ENCODE results near the gene GPSM3.

The GPSM3 gene

GRCh38 chr6:32167154-32167760 is 25.2 kb downstream of the GPSM3 start:
- DNase-seq (no peak), ATAC-seq (ENCODE audit: insufficient read depth, low read depth) (no peak)
- no peak overlapping the region for H3K4me2 ChIP-seq (ENCODE audit: insufficient read depth, low read length)
- no peaks in the 10 kb centered on the region for H3K9me3 ChIP-seq (ENCODE audit: insufficient read depth, low read length, severe bottlenecking)
- no peak overlapping the region for H3K27ac ChIP-seq (ENCODE audit: low read length)
- peaks cover 61% of the 10 kb centered on the region for H3K36me3 ChIP-seq (ENCODE audit: insufficient read depth, low read length)
- H3K9ac ChIP-seq (ENCODE audit: low read depth, low read length), result no peak overlapping the region
- no peaks in the 10 kb centered on the region for H3K27me3 ChIP-seq (ENCODE audit: insufficient read depth, low read length, poor library complexity)
- H3K79me2 ChIP-seq (ENCODE audit: insufficient read depth, low read length), result no peaks in the 10 kb centered on the region
- H4K20me1 ChIP-seq (ENCODE audit: insufficient read depth, low read length), result no peaks in the 10 kb centered on the region
- no peak for TF ChIP-seq EZH2 (IDR thresholded peaks at IDR 0.05; ENCODE audit: borderline replicate concordance, low read depth, low read length, severe bottlenecking)
- no peak for TF ChIP-seq CTCF (IDR thresholded peaks at IDR 0.05; ENCODE audit: borderline replicate concordance, extremely low read depth, low read length, poor library complexity, severe bottlenecking)
- no peaks in the 10 kb centered on the region for H3K4me1 ChIP-seq (ENCODE audit: insufficient read depth, low read length)
- no peak overlapping the region for H3K4me3 ChIP-seq (ENCODE audit: low read depth in 1 of 2, low read length in 2 of 2)
- no peak overlapping the region for H2AFZ ChIP-seq (ENCODE audit: low read depth, low read length)

GRCh38 chr6:32166411-32167061 is 25.9 kb downstream of the GPSM3 start:
- H3K4me1 ChIP-seq (ENCODE audit: insufficient read depth, low read length), result no peaks in the 10 kb centered on the region
- no peak; the same call in 2 of the 3 replicates for ATAC-seq (ENCODE audit: insufficient read depth, low read depth)
- DNase-seq, result peak; percentile 24
- H3K79me2 ChIP-seq (ENCODE audit: insufficient read depth, low read length), result no peaks in the 10 kb centered on the region
- peaks cover 61% of the 10 kb centered on the region for H3K36me3 ChIP-seq (ENCODE audit: insufficient read depth, low read length)
- H3K4me2 ChIP-seq (ENCODE audit: insufficient read depth, low read length), result no peak overlapping the region
- H3K27ac ChIP-seq (ENCODE audit: low read length), result no peak overlapping the region; the same call in 1 of the 2 replicates
- H2AFZ ChIP-seq (ENCODE audit: low read depth, low read length), result no peak overlapping the region
- no peaks in the 10 kb centered on the region for H3K27me3 ChIP-seq (ENCODE audit: insufficient read depth, low read length, poor library complexity)
- H3K9ac ChIP-seq (ENCODE audit: low read depth, low read length), result no peak overlapping the region
- no peaks in the 10 kb centered on the region for H3K9me3 ChIP-seq (ENCODE audit: insufficient read depth, low read length, severe bottlenecking)
- no peak overlapping the region for H3K4me3 ChIP-seq (ENCODE audit: low read depth in 1 of 2, low read length in 2 of 2)
- H4K20me1 ChIP-seq (ENCODE audit: insufficient read depth, low read length), result no peaks in the 10 kb centered on the region
- TF ChIP-seq EZH2 (IDR thresholded peaks at IDR 0.05; ENCODE audit: borderline replicate concordance, low read depth, low read length, severe bottlenecking), result no peak
- no peak for TF ChIP-seq CTCF (IDR thresholded peaks at IDR 0.05; ENCODE audit: borderline replicate concordance, extremely low read depth, low read length, poor library complexity, severe bottlenecking)

- Histone ChIP-seq H4K20me1 (ENCODE audit: insufficient read depth, low read length) (no peaks in the 10 kb centered on the region), H3K79me2 (ENCODE audit: insufficient read depth, low read length) (no peaks in the 10 kb centered on the region), H3K36me3 (ENCODE audit: insufficient read depth, low read length) (peaks cover 43% of the 10 kb centered on the region), H3K4me2 (ENCODE audit: insufficient read depth, low read length) (no peak within 1 kb of the TSS), H3K4me1 (ENCODE audit: insufficient read depth, low read length) (no peaks in the 10 kb centered on the region), H3K9me3 (ENCODE audit: insufficient read depth, low read length, severe bottlenecking) (no peaks in the 10 kb centered on the region), H3K27me3 (ENCODE audit: insufficient read depth, low read length, poor library complexity) (no peaks in the 10 kb centered on the region), H3K4me3 (ENCODE audit: low read depth in 1 of 2, low read length in 2 of 2) (no peak within 1 kb of the TSS), H2AFZ (ENCODE audit: low read depth, low read length) (no peak within 1 kb of the TSS), H3K27ac (ENCODE audit: low read length) (no peak within 1 kb of the TSS; the same call in 1 of the 2 replicates), H3K9ac (ENCODE audit: low read depth, low read length) (no peak within 1 kb of the TSS)
- DNase-seq (no peak), ATAC-seq (ENCODE audit: insufficient read depth, low read depth) (no peak)
- TF ChIP-seq CTCF (IDR thresholded peaks at IDR 0.05; ENCODE audit: borderline replicate concordance, extremely low read depth, low read length, poor library complexity, severe bottlenecking) (no peak), EZH2 (IDR thresholded peaks at IDR 0.05; ENCODE audit: borderline replicate concordance, low read depth, low read length, severe bottlenecking) (no peak)
Observed at GRCh38 chr6:32164295-32164694, 28.1 kb downstream of the GPSM3 start, which contains the start of gene EGFL8. TSS of gene EGFL8 (plus strand) at chr6:32164595. CDS start at chr6:32166166, 1,571 bp downstream.

Data from DND-41 (cell line).